Liver (tissue), 9 donors: ENCODE results near the gene MS4A2. TPM values are rescaled to one million over a fixed set of nuclear protein-coding genes. Genes with fewer than 3 reads are reported as not detected.
A peak's percentile ranks its signal among the peaks of the same experiment; 100 is the strongest.

ENCODE experiments used
- DNase-seq: peaks from one replicate; pipeline ENCODE4 v3.0.0-alpha.2; 2017; ENCODE audit warnings: low spot score
- H3K27ac ChIP-seq, 2 donors: one replicate each; pipeline ENCODE4 v1.7.0; 2013; ENCODE audit warnings: inconsistent platforms in 2 of 2, low read length in 2 of 2, control low read depth in 1 of 2, low read depth in 1 of 2, mild to moderate bottlenecking in 1 of 2
- H3K27me3 ChIP-seq, 4 donors: one replicate each; pipeline versions ENCODE4 v1.6.1 to v1.7.0; 2013; ENCODE audit warnings: low read length in 3 of 4, inconsistent platforms in 1 of 4, mild to moderate bottlenecking in 1 of 4, moderate library complexity in 1 of 4; ENCODE audit not compliant: control insufficient read depth in 4 of 4, insufficient read depth in 4 of 4
- H3K36me3 ChIP-seq, 4 donors: one replicate each; pipeline versions ENCODE4 v1.6.1 to v1.7.0; 2013; ENCODE audit warnings: low read length in 3 of 4, mild to moderate bottlenecking in 3 of 4, low read depth in 1 of 4, moderate library complexity in 1 of 4; ENCODE audit not compliant: control insufficient read depth in 4 of 4, insufficient read depth in 3 of 4
- H3K4me1 ChIP-seq, 4 donors: one replicate each; pipeline versions ENCODE4 v1.6.1 to v1.7.0; 2013; ENCODE audit warnings: low read length in 3 of 4, mild to moderate bottlenecking in 3 of 4, moderate library complexity in 1 of 4; ENCODE audit not compliant: control insufficient read depth in 4 of 4, insufficient read depth in 4 of 4
- H3K4me3 ChIP-seq, 3 donors: one replicate each; pipeline versions ENCODE4 v1.6.1 to v1.7.0; 2013; ENCODE audit warnings: low read length in 3 of 3, control low read depth in 1 of 3, low read depth in 1 of 3, mild to moderate bottlenecking in 1 of 3
- H3K9ac ChIP-seq, 2 donors: one replicate each; pipeline ENCODE4 v1.7.0; 2013; ENCODE audit warnings: low read length in 2 of 2, mild to moderate bottlenecking in 2 of 2, moderate library complexity in 2 of 2, control low read depth in 1 of 2, low read depth in 1 of 2
- H3K9me3 ChIP-seq, 4 donors: one replicate each; pipeline versions ENCODE4 v1.6.1 to v1.7.0; 2013; ENCODE audit warnings: low read length in 3 of 4; ENCODE audit not compliant: control insufficient read depth in 4 of 4
- EGR1 ChIP-seq, 2 donors: IDR thresholded peaks; 2 replicates each; pipeline ENCODE4 v1.6.1; 2016 to 2018; ENCODE audit warnings: antibody characterized with exemption in 2 of 2, low read depth in 2 of 2
- FOXA1 ChIP-seq: IDR thresholded peaks from 2 replicates; pipeline ENCODE4 v1.6.1; 2016; ENCODE audit warnings: antibody characterized with exemption
- GABPA ChIP-seq, 2 donors: IDR thresholded peaks in 1 of 2; conservative IDR thresholded peaks in 1 of 2; 2 replicates each; pipeline ENCODE4 v1.6.1; 2016; ENCODE audit warnings: antibody characterized with exemption in 2 of 2, mild to moderate bottlenecking in 1 of 2, moderate library complexity in 1 of 2
- HNF4A ChIP-seq, 2 donors: conservative IDR thresholded peaks; 2 replicates each; pipeline ENCODE4 v1.6.1; 2016; ENCODE audit warnings: antibody characterized with exemption in 2 of 2, mild to moderate bottlenecking in 2 of 2
- HNF4G ChIP-seq: IDR thresholded peaks from 2 replicates; pipeline ENCODE4 v1.6.1; 2016; ENCODE audit warnings: antibody characterized with exemption
- JUND ChIP-seq, 2 donors: IDR thresholded peaks; 2 replicates each; pipeline ENCODE4 v1.6.1; 2016; ENCODE audit warnings: antibody characterized with exemption in 2 of 2
- NR2F2 ChIP-seq: IDR thresholded peaks from 2 replicates; pipeline ENCODE4 v1.6.1; 2016; ENCODE audit warnings: antibody characterized with exemption
- SP1 ChIP-seq: IDR thresholded peaks from 2 replicates; pipeline ENCODE4 v1.6.1; 2018; ENCODE audit warnings: antibody characterized with exemption, mild to moderate bottlenecking
- YY1 ChIP-seq: IDR thresholded peaks from 2 replicates; pipeline ENCODE4 v1.6.1; 2016; ENCODE audit warnings: antibody characterized with exemption, mild to moderate bottlenecking
- WGBS: extraction: QIAGEN DNeasy Blood & Tissue Kit; methylation state at CpG from one replicate; pipeline ENCODE4 v1.1.7; 2013; 5-methylcytosine and 5-hydroxymethylcytosine counted together
- polyA plus RNA-seq, 2 donors: library from polyadenylated mRNA; stranded (reverse) in 1 of 2; unstranded in 1 of 2; fragments of 200-250 nt in 1 of 2; fragments of >200 nt in 1 of 2; fragmentation: Nextera tagmentation in 1 of 2; extraction: Ambion mirVana in 1 of 2; gene quantifications; one replicate each; pipeline versions ENCODE4 v1.2.1 to v1.2.3, GENCODE V29; 2013 to 2015
- total RNA-seq, 2 donors: library from RNA; depleted of rRNA; stranded (reverse); fragments of >200 nt; gene quantifications; one replicate each; pipeline ENCODE4 v1.2.3, GENCODE V29; 2014
- TF ChIP-seq, protein P1 (sequence below): fragments of 150-350 bp; IDR thresholded peaks from 2 replicates; pipeline ENCODE4 v1.5.1; 2017; ENCODE audit warnings: improper control_type of control experiment, low read depth, low read length; ENCODE audit not compliant: missing input control
- TF ChIP-seq, protein P2 (sequence below): IDR thresholded peaks from 2 replicates; pipeline ENCODE4 v1.6.1; 2016; ENCODE audit warnings: antibody characterized with exemption
- TF ChIP-seq, protein P3 (sequence below): IDR thresholded peaks from 2 replicates; pipeline ENCODE4 v1.6.1; 2016; ENCODE audit warnings: antibody characterized with exemption
- TF ChIP-seq, protein P4 (sequence below): IDR thresholded peaks from 2 replicates; pipeline ENCODE4 v1.6.1; 2016; ENCODE audit warnings: antibody characterized with exemption, mild to moderate bottlenecking
- TF ChIP-seq, protein P5 (sequence below): IDR thresholded peaks from 2 replicates; pipeline ENCODE4 v1.6.1; 2016; ENCODE audit warnings: antibody characterized with exemption
- donor health status: healthy.
- donor health status: healthy.
- donor health status: healthy.
- donor health status: healthy.
- donor health status: healthy.

MS4A2 gene
- total and polyA plus RNA-seq, 4 donors = 0.08 to 0.37 (median 0.32) TPM; not detected in 1

DNA sequence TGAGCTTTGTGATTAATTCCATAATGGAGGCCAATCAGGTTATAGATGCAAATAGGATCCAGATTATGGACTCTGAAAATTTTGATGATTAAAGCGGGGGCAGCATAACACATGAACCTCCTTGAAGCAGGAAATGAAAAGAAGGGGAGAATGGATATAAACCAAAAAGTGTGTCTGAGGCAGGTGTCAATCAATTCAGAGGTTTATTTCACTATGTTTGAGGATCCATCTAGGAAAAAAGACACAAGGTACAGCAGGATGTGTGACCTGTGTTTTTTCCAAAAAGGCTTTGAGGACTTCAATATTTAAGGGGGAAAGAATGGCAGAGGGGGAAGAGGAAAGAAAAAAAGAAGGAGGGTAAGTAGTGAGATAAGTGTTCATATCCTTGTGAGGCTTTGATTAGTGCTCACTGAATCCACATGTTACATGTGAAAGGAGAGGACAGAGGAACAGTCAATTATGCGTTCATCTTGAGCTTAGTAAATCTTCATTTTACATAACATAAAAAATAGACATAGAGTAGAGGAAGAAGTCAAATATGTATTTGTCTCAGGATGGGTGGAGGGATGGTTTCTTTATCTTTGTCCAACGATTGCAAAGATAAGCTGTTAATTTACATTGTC lies 34.1 kb downstream of the MS4A2 start (continued):
- TF ChIP-seq GABPA (IDR thresholded peaks at IDR 0.05 in 1 of 2, conservative IDR thresholded peaks at IDR 0.05 in 1 of 2) (no peak), NR2F2 (no peak)

DNA sequence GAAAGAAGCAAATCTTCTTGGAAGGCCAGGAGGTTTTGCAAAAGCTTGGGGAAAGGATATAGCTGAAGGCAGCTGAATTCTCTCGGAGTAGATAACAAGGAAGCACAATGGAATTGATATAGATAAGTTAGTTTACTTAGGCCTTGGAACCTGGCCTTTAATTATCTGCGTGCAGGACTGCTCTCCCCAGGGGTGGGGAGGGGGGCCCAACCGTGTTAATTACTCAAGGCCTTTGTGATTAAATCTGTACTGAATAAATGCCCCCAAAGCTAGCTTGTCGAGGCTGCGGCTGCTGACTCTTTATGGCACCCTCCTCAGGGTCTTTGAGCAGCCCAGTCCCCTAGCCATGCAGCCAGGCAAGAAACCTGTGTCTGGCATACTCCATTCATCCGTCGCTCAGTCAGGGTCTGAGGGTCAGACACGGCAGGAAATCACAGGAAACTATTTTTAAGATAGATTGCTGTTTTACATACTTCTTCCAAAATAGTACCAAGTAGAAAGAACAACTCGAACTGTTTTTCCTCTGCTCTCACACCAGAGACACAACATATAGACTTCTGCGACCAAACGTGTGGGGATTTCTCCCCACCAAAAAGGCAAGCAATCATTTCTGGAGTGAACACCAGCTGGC lies 36.5 kb downstream of the MS4A2 start:
- no peak for TF ChIP-seq SP1
- peak; percentile 9 for TF ChIP-seq NR2F2
- H3K27ac ChIP-seq = no peak overlapping the region
- 68% methylated on average over 11 of the region's 11 CpGs for WGBS
- H3K36me3 ChIP-seq = no peaks in the 10 kb centered on the region
- no peak for DNase-seq
- no peaks in the 10 kb centered on the region for H3K9me3 ChIP-seq
- no peaks in the 10 kb centered on the region for H3K4me1 ChIP-seq
- H3K4me3 ChIP-seq = no peak overlapping the region
- H3K9ac ChIP-seq = no peak overlapping the region
- no peaks in the 10 kb centered on the region for H3K27me3 ChIP-seq

DNA sequence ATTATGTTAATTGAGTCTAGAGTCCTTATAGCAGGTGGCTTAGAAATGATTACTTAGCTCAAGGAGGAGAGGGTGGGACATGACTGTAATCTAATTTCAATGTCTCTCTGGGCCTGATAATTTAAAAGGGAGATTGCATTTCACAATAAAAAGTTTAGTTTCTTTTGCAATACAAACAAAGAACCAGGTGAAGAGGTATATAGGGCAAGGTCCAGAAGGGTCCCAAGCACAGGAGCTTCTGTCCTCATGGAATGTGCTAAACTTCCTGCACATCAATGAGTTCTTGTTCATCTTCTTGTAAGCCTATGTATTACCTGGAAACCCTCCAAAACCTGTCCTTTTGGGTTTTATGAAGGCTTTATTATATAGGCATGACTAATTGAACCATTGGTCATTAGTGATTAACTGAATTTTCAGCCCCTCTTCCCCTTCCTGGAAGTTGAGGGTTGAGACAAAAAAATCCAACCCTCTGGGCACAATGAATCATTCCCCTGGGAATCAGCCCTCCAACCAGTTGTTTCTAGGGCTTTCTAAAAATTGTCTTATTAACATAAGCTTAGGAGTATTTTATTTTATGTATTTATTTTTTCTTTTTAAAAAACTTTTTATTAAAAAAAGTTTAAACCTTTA lies 37.6 kb downstream of the MS4A2 start:
- no peaks in the 10 kb centered on the region for H3K36me3 ChIP-seq
- no peak overlapping the region for H3K27ac ChIP-seq
- no peaks in the 10 kb centered on the region for H3K4me1 ChIP-seq
- DNase-seq = no peak
- H3K4me3 ChIP-seq = no peak overlapping the region
- no peaks in the 10 kb centered on the region for H3K27me3 ChIP-seq
- no peak overlapping the region for H3K9ac ChIP-seq
- no peaks in the 10 kb centered on the region for H3K9me3 ChIP-seq
- no peak for TF ChIP-seq FOXA1
- TF ChIP-seq, protein P1, sequence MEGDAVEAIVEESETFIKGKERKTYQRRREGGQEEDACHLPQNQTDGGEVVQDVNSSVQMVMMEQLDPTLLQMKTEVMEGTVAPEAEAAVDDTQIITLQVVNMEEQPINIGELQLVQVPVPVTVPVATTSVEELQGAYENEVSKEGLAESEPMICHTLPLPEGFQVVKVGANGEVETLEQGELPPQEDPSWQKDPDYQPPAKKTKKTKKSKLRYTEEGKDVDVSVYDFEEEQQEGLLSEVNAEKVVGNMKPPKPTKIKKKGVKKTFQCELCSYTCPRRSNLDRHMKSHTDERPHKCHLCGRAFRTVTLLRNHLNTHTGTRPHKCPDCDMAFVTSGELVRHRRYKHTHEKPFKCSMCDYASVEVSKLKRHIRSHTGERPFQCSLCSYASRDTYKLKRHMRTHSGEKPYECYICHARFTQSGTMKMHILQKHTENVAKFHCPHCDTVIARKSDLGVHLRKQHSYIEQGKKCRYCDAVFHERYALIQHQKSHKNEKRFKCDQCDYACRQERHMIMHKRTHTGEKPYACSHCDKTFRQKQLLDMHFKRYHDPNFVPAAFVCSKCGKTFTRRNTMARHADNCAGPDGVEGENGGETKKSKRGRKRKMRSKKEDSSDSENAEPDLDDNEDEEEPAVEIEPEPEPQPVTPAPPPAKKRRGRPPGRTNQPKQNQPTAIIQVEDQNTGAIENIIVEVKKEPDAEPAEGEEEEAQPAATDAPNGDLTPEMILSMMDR = no peak
- TF ChIP-seq YY1 = no peak
- TF ChIP-seq SP1 = no peak
- TF ChIP-seq JUND (IDR thresholded peaks at IDR 0.05) = no peak
- no peak for TF ChIP-seq NR2F2
- peak in 1 of 2 donors; percentile 12 for TF ChIP-seq HNF4A (conservative IDR thresholded peaks at IDR 0.05)
- TF ChIP-seq HNF4G = no peak
- TF ChIP-seq EGR1 (IDR thresholded peaks at IDR 0.05; ENCODE audit: low read depth in 2 of 2) = no peak

DNA sequence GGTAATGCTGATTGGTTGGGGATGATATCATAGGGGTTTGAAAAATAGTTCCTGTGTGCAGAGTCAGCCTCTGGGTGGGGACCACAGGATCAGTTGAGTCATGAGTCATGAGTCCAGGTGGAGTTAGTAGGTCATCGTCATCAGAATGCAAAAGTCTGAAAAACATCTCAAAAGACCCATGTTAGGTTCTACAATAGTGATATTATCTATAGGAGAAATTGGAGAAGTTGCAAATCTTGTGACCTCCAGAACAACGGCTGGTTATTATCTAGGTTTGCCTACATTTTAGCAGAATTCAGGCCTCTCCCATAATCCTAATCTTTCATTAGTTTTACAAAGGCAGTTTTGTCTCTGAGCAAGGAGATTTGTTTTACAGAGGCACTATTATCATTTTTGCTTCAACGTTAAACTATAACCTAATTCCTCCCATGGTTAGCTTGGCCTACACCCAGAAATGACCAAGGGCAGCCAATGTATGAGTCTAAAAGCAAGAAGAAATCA lies 38.9 kb downstream of the MS4A2 start:
- H3K27me3 ChIP-seq = no peaks in the 10 kb centered on the region
- no peak for DNase-seq
- H3K4me3 ChIP-seq = no peak overlapping the region
- TF ChIP-seq, protein P2, sequence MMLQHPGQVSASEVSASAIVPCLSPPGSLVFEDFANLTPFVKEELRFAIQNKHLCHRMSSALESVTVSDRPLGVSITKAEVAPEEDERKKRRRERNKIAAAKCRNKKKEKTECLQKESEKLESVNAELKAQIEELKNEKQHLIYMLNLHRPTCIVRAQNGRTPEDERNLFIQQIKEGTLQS = no peak
- TF ChIP-seq EGR1 (IDR thresholded peaks at IDR 0.05; ENCODE audit: low read depth in 2 of 2) = no peak
- no peak for TF ChIP-seq FOXA1
- no peak for TF ChIP-seq JUND (IDR thresholded peaks at IDR 0.05)
- TF ChIP-seq, protein P3, sequence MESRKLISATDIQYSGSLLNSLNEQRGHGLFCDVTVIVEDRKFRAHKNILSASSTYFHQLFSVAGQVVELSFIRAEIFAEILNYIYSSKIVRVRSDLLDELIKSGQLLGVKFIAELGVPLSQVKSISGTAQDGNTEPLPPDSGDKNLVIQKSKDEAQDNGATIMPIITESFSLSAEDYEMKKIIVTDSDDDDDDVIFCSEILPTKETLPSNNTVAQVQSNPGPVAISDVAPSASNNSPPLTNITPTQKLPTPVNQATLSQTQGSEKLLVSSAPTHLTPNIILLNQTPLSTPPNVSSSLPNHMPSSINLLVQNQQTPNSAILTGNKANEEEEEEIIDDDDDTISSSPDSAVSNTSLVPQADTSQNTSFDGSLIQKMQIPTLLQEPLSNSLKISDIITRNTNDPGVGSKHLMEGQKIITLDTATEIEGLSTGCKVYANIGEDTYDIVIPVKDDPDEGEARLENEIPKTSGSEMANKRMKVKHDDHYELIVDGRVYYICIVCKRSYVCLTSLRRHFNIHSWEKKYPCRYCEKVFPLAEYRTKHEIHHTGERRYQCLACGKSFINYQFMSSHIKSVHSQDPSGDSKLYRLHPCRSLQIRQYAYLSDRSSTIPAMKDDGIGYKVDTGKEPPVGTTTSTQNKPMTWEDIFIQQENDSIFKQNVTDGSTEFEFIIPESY = no peak
- TF ChIP-seq HNF4G = no peak
- TF ChIP-seq SP1 = no peak
- TF ChIP-seq, protein P4, sequence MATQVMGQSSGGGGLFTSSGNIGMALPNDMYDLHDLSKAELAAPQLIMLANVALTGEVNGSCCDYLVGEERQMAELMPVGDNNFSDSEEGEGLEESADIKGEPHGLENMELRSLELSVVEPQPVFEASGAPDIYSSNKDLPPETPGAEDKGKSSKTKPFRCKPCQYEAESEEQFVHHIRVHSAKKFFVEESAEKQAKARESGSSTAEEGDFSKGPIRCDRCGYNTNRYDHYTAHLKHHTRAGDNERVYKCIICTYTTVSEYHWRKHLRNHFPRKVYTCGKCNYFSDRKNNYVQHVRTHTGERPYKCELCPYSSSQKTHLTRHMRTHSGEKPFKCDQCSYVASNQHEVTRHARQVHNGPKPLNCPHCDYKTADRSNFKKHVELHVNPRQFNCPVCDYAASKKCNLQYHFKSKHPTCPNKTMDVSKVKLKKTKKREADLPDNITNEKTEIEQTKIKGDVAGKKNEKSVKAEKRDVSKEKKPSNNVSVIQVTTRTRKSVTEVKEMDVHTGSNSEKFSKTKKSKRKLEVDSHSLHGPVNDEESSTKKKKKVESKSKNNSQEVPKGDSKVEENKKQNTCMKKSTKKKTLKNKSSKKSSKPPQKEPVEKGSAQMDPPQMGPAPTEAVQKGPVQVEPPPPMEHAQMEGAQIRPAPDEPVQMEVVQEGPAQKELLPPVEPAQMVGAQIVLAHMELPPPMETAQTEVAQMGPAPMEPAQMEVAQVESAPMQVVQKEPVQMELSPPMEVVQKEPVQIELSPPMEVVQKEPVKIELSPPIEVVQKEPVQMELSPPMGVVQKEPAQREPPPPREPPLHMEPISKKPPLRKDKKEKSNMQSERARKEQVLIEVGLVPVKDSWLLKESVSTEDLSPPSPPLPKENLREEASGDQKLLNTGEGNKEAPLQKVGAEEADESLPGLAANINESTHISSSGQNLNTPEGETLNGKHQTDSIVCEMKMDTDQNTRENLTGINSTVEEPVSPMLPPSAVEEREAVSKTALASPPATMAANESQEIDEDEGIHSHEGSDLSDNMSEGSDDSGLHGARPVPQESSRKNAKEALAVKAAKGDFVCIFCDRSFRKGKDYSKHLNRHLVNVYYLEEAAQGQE = no peak
- TF ChIP-seq, protein P5, sequence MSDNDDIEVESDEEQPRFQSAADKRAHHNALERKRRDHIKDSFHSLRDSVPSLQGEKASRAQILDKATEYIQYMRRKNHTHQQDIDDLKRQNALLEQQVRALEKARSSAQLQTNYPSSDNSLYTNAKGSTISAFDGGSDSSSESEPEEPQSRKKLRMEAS = no peak
- TF ChIP-seq NR2F2 = no peak
- H3K27ac ChIP-seq = no peak overlapping the region
- no peaks in the 10 kb centered on the region for H3K4me1 ChIP-seq
- no peaks in the 10 kb centered on the region for H3K36me3 ChIP-seq
- WGBS = 69% methylated on average over 3 of the region's 3 CpGs
- H3K9me3 ChIP-seq = no peaks in the 10 kb centered on the region
- no peak overlapping the region for H3K9ac ChIP-seq
